8988T (cell line): Measurements from ENCODE around the gene PRR14L.

Source experiments
- DNase-seq: peaks from one replicate; pipeline ENCODE4 v3.0.0; 2011

PRR14L gene

GRCh38 chr22:31637891-31638618 lies 111.9 kb downstream of the PRR14L start:
- DNase-seq: no peak

GRCh38 chr22:31637447-31637890 lies 112.5 kb downstream of the PRR14L start:
- no peak for DNase-seq

- DNase-seq: no peak
Measured at GRCh38 chr22:31635638-31636306, 114.2 kb downstream of the PRR14L start.

GRCh38 chr22:31631436-31631835 lies 118.5 kb downstream of the PRR14L start:
- DNase-seq: peak; percentile 8
